Measurements from ENCODE around the gene ZNF593. TPM values are rescaled to one million over a fixed set of nuclear protein-coding genes. Genes with fewer than 3 reads are reported as not detected.

ZNF593 gene
- total RNA-seq, 4 donors from 2014 or later = 7.9 to 27.1 (median 16.3) TPM

GRCh38 chr1:26213335-26213905 lies 43.7 kb downstream of the ZNF593 start:
- intact Hi-C loops (cut with DNase I; ENCODE audit: low total_unique reads) = no loop called here
- no peak for TF ChIP-seq POLR2A (IDR thresholded peaks at IDR 0.05)
- TF ChIP-seq, protein P1, sequence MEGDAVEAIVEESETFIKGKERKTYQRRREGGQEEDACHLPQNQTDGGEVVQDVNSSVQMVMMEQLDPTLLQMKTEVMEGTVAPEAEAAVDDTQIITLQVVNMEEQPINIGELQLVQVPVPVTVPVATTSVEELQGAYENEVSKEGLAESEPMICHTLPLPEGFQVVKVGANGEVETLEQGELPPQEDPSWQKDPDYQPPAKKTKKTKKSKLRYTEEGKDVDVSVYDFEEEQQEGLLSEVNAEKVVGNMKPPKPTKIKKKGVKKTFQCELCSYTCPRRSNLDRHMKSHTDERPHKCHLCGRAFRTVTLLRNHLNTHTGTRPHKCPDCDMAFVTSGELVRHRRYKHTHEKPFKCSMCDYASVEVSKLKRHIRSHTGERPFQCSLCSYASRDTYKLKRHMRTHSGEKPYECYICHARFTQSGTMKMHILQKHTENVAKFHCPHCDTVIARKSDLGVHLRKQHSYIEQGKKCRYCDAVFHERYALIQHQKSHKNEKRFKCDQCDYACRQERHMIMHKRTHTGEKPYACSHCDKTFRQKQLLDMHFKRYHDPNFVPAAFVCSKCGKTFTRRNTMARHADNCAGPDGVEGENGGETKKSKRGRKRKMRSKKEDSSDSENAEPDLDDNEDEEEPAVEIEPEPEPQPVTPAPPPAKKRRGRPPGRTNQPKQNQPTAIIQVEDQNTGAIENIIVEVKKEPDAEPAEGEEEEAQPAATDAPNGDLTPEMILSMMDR (IDR thresholded peaks at IDR 0.05) = no peak

DNA sequence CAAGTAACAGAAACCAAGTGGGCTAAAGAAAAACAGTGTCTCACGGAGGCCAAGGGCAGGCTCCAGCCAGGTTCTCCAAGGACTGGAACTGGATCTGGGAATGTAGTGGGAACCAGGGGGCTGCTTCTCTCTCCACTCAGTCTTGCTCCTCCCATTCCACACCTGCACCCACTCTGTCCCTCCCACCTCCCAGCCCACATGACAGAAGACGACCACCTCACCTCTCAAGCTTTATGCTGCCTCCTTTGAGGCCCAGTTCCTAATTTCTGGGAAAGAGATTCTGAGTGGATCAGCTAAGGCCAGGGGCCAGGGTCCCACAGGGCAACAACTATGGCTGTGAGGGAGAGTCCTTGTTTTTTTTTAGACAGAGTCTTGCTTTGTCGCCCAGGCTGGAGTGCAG lies 45.5 kb downstream of the ZNF593 start:
- TF ChIP-seq POLR2A (IDR thresholded peaks at IDR 0.05) = no peak
- TF ChIP-seq, protein P1 (IDR thresholded peaks at IDR 0.05) = no peak
- DNase-seq = no peak
- no peaks in the 10 kb centered on the region for H3K36me3 ChIP-seq
- intact Hi-C loops (cut with DNase I; ENCODE audit: low total_unique reads) = no loop called here
- H3K4me3 ChIP-seq = no peak overlapping the region
- no peaks in the 10 kb centered on the region for H3K4me1 ChIP-seq
- H3K27ac ChIP-seq = no peak overlapping the region
- H3K9me3 ChIP-seq = no peaks in the 10 kb centered on the region
- no peaks in the 10 kb centered on the region for H3K27me3 ChIP-seq

More at GRCh38 chr1:26213335-26213905, 43.7 kb downstream of the ZNF593 start:
- no peaks in the 10 kb centered on the region for H3K27me3 ChIP-seq
- H3K27ac ChIP-seq = no peak overlapping the region
- H3K9me3 ChIP-seq = no peaks in the 10 kb centered on the region
- DNase-seq = no peak
- no peak overlapping the region for H3K4me3 ChIP-seq
- H3K4me1 ChIP-seq = no peaks in the 10 kb centered on the region
- no peaks in the 10 kb centered on the region for H3K36me3 ChIP-seq

GRCh38 chr1:26218906-26219494 lies 49.3 kb downstream of the ZNF593 start:
- Histone ChIP-seq H3K36me3 (no peaks in the 10 kb centered on the region), H3K27me3 (no peaks in the 10 kb centered on the region), H3K4me3 (no peak overlapping the region), H3K9me3 (no peaks in the 10 kb centered on the region), H3K4me1 (no peaks in the 10 kb centered on the region), H3K27ac (no peak overlapping the region)
- no peak for DNase-seq
- TF ChIP-seq POLR2A (IDR thresholded peaks at IDR 0.05) = no peak
- TF ChIP-seq, protein P1 (IDR thresholded peaks at IDR 0.05) = no peak
- intact Hi-C loops (cut with DNase I; ENCODE audit: low total_unique reads) = no loop called here

Other genes starting within 250 kb of the ZNF593 start
- 10 to 100 TPM in 1 of 4 donors, 1 to 10 TPM in 3; 6.2 to 12.3 (median 9.2) TPM for gene PAFAH2, start 171.8 kb upstream of the ZNF593 start, total RNA-seq
- 1 to 10 TPM in 2 of 4 donors, under 1 TPM in 1, not detected in 1; 0.26 to 2.7 (median 1.7) TPM for gene EXTL1, start 148.1 kb upstream of the ZNF593 start, total RNA-seq
- under 1 TPM in 2 of 4 donors, not detected in 2; 0.07 to 0.49 TPM for gene SLC30A2, start 123.8 kb upstream of the ZNF593 start, total RNA-seq
- 1 to 10 TPM in 1 of 4 donors, under 1 TPM in 1, not detected in 2; 0.77 to 5.4 TPM for gene TRIM63, start 102.3 kb upstream of the ZNF593 start, total RNA-seq
- gene PDIK1L, start 58.1 kb upstream of the ZNF593 start, total RNA-seq = 10 to 100 TPM; 13.8 to 95.6 (median 20.9) TPM
- 10 to 100 TPM in 2 of 4 donors, 1 to 10 TPM in 2; 3.2 to 21.0 (median 14.0) TPM for gene FAM110D, start 10.8 kb upstream of the ZNF593 start, total RNA-seq
- gene C1orf232, start 945 bp upstream of the ZNF593 start, total RNA-seq = not detected
- not detected for gene ZNF593OS, start 1.9 kb downstream of the ZNF593 start, total RNA-seq
- 10 to 100 TPM in 2 of 4 donors, 1 to 10 TPM in 1, under 1 TPM in 1; 0.29 to 13.3 (median 7.2) TPM for gene CNKSR1, start 7.6 kb downstream of the ZNF593 start, total RNA-seq
- gene CATSPER4, start 20.7 kb downstream of the ZNF593 start, total RNA-seq = not detected
- gene CEP85, start 64.3 kb downstream of the ZNF593 start, total RNA-seq = 10 to 100 TPM in 1 of 4 donors, 1 to 10 TPM in 3; 1.8 to 14.0 (median 5.3) TPM
- gene SH3BGRL3, start 110.2 kb downstream of the ZNF593 start, total RNA-seq = 10 to 100 TPM in 3 of 4 donors, 1 to 10 TPM in 1; 5.0 to 86.6 (median 52.3) TPM
- 10 to 100 TPM in 3 of 4 donors, 1 to 10 TPM in 1; 7.4 to 36.5 (median 13.4) TPM for gene UBXN11, start 136.7 kb downstream of the ZNF593 start, total RNA-seq
- 1 to 10 TPM in 1 of 4 donors, not detected in 3; 7.8 TPM for gene CD52, start 148.1 kb downstream of the ZNF593 start, total RNA-seq
- gene CRYBG2, start 184.2 kb downstream of the ZNF593 start, total RNA-seq = 1 to 10 TPM in 1 of 4 donors, not detected in 3; 3.0 TPM
- gene ZNF683, start 202.8 kb downstream of the ZNF593 start, total RNA-seq = not detected
- gene LIN28A, start 240.9 kb downstream of the ZNF593 start, total RNA-seq = under 1 TPM in 1 of 4 donors, not detected in 3; 0.14 TPM

Measured in uterus (tissue), 4 donors.